T1000 (cell line): ENCODE measurements around the gene KCNMA1.
"Not testable (repeated sequence)": the region's sequence is repeated elsewhere in the genome, so short reads cannot be mapped to it uniquely, and the experiment has no call there.

ENCODE experiments used
- DNase-seq: peaks from one replicate; lab custom pipeline; 2025; ENCODE audit warnings: mixed read lengths; lab: John Stamatoyannopoulos, UW

Gene KCNMA1

DNA sequence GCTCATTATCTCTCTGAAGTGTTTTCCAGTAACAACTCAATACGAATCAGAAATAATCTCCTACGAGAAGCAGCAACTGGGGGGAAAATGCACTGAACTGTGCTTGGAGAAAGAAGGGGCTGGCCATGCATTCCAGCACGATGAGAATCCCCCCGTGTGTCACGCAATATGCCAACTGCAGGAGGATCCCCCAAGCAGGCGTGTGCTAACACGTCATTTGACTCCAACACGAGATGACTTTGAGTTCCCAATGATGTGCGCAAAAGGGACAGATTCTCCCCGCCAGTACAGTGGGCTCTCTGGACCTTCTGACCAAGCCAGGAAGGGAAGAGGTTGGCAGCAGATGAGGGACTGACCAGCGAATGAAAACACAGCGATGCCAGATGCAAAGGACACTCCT lies 105.5 kb downstream of the KCNMA1 start:
- DNase-seq = peak; percentile 86

DNA sequence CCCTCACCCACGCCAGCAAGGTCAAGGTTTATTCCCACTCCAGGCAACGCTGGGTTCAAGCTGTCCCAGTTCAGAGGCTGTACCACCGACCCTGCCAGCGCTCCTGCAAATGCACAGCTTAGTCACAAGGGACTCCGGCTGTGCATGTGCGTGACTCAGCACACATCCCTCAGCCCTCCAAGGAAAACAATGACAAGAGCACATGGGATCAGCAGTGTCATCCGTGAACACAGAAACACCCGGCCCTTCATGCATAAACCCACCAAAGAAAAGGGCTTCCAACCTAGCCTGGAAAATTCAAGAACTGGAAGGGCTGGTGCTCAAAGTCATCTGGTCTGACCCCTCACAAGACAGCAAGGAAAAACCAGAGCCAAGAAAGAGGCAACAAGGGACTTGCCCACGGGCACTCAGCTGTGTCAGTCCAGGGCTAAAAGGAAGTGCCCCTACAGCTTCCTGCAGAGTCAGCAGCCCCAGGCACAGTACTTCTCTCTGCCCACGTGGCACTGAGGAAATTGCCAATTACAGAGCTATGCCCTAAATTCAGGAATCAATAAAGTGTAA lies 106.1 kb downstream of the KCNMA1 start:
- DNase-seq = peak; percentile 68

DNA sequence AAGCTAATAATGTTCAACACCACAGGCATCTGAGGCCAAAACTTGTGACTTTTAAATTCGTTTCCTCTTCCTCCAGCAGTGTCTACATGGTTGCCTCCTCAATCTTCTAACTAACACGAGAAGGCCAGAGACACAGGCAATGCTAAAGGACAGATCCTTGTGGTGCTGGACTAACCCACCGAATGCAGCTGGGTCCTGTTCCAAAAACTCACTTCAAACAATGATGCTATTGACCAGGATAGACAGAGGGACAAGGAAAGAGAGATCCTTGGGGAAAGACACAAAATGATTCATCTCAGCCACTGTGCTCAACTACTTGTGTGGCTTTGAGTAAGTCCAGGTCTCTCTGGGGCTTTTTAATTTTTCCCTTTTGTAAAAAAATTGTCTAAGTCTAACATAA lies 107.6 kb downstream of the KCNMA1 start:
- DNase-seq = no peak

DNA sequence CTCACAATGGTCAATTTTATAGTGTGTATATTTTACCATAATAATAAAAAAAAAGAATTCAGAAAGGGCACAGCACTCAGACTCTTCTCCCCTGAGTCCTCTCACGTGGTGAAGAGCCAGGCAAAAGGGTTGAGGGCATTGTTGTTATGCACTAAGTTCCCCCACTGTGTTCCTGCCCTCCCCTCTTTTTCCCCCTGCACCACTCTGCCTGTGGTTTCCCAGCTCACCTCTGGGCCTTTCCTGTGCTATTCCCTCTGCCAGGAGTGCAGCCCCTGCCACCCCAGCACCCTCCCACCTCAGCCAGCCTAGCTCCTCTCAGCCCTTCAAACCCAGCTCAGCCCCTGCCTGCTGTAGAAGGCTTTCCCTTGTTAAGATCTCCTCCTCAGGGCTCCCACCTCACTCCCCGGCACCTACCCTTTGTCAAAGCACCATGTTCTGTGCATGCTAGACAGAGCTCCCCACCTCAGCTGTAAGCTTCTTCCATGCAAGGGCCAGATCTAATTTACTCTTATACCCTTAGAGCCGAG lies 108.5 kb downstream of the KCNMA1 start:
- DNase-seq = no peak

DNA sequence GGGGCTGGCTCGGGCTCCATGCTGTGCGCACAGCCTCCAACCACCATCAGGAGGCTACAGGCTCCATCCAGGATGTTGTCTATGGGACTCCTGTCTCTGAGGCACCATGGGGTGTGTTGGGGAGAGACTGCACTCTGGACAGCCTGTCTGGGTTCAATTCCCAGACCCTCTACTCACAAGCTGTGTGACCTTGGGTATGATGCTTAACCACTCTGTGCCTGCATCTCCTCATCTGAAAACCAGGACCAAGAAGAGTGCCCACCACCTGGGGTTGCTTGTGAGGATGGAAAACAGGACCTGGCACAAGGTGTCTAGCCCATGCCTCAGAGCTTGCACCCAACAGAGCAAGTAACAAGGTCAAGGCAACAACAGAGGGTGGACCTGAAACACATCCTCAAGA lies 109.8 kb downstream of the KCNMA1 start:
- DNase-seq = no peak

DNA sequence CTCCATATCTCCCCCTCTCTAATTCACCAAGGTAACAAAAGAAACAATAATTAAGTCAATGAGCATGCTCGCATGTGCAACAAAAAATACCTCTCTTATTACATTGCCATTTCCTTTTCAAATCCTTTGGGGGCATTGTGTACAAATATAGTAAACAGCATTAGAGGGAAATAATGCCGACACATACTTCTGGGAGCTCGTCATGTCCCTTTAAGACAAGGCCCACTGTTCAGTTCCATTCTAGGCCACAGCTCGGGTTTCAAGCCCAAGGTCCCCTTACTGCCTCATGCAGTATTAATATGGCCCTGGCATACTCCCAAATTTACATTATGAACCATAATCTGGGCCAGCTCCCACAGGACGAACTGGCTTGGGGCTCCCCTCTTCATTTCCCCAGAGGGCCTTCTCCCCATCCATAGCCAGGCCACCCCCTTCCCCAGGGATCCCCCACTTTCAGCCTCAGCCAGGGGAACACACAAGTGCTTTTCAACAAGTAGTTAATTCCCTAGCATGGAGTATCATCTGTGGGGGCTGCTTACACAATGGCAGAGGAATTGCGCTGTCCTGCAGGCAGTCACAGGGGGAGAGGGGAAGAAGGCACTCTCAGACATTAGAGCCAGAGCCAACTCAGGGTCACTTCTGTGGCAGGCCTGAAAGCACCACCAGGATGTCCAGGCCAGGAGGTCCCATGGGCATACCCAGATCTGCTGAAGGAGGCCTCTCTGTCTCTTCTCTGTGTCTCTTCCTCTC lies 110.6 kb downstream of the KCNMA1 start:
- DNase-seq = no peak

DNA sequence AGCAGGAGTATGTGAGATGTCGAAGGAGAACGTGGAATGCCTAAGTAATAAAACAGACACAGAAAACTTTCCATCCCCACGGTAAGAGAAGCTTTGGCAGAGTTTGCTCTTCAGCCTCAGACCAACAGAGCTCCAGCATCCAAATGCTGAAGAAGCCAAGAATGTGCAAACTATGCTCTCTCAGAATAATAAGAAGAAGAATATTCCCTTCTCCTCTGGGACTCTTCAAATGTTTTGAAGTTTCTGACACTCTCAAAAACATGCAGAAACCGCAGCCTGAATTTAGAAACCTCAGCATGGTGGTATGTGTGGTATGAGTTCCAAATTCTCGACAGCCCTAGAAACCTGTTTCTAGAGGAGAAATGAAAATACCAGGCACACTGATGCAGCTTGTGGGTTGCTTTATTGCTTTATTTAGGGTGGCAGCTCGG lies 113.3 kb downstream of the KCNMA1 start:
- DNase-seq = peak; percentile 34

DNA sequence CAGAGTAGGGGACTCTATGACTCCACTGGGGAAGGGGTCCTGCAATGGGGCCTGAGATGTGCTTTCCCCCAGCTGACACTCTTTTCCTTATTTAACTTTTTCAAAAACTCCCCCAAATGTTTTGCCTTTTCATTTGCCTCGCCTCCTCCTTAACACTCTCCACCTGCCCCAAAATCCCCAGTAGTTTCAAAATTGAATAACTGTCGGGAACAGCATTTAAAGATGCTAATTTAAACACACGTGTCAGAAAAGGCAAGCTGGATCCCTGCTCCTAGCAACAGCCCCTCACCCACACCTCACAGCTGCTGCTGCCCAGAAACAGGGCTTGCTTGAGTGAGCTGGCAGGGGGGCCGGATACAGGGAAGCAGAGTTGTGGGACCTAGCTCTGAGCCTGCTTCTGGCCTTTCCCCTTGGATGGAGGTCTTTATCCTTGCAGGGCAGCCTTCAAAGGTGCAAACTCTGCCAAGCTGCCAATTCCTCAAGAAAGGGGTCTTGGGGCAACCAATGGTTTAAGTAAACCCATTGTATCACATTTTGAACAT lies 115.3 kb downstream of the KCNMA1 start:
- no peak for DNase-seq

DNA sequence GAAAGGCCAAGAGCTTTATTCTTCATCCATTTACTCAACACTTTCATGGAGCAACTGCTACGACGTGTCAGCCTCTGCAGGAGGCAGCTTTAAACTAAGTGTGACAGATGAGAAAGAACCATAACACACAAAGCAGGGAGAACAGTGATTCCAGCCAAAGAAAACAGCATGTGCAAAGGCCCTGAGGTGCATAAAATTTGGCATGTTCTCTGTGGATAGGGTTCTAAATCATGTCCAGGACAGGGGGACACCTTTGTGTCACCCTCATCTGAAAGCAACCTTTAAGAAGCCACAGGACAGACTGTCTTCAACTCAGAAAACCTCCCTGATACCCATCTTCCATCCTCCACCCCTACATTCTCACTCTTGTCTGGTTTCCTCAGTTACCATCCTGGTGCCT lies 116.6 kb downstream of the KCNMA1 start:
- DNase-seq = no peak

DNA sequence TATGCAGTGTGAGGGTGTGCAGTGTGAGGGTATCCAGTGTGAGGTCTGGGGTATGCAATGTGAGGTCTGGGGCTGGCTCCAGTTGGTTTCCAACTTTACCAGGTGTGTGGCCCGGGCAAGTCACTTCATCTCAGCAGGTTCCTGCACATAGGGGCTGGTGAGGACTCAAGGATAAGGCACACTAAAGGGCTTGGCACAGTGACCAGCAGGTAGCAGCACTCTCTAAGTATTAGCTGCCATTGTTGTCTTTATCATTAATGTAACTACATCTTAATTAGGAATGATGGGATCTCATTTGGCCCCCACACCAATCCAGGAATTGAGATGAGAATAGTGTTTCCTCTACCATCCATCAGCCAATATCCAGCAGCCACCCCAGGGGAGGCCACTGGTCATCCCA lies 117.3 kb downstream of the KCNMA1 start:
- DNase-seq = no peak

DNA sequence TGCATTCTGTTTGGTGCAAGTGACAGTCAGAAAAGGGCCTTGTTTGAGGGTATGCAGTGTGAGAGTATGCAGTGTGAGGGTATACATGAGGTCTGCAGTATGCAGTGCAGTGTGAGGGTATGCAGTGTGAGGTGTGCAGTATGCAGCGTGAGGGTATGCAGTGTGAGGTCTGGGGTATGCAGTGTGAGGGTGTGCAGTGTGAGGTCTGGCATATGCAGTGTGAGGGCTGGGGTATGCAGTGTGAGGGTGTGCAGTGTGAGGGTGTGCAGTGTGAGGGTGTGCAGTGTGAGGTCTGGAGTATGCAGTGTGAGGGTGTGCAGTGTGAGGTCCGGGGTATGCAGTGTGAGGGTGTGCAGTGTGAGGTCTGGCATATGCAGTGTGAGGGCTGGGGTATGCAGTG lies 117.8 kb downstream of the KCNMA1 start:
- DNase-seq = not testable (repeated sequence)

DNA sequence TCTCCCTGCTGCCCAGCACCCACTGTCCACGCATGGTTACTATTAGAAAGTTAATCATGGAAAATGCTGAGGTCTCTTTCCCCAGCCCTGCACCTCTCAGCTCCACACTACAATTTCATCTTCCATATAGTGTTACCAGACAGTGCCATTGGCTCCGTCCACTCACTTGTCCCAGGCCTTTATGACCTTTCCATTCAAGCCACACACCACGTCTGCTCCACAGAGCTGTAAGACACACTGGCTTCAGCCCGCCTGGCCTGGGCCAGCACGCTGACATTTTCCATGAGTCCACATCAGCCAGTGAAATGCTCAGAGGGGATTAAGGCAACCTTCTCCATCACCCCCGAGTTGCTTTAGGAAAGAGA lies 118.7 kb downstream of the KCNMA1 start:
- no peak for DNase-seq

DNA sequence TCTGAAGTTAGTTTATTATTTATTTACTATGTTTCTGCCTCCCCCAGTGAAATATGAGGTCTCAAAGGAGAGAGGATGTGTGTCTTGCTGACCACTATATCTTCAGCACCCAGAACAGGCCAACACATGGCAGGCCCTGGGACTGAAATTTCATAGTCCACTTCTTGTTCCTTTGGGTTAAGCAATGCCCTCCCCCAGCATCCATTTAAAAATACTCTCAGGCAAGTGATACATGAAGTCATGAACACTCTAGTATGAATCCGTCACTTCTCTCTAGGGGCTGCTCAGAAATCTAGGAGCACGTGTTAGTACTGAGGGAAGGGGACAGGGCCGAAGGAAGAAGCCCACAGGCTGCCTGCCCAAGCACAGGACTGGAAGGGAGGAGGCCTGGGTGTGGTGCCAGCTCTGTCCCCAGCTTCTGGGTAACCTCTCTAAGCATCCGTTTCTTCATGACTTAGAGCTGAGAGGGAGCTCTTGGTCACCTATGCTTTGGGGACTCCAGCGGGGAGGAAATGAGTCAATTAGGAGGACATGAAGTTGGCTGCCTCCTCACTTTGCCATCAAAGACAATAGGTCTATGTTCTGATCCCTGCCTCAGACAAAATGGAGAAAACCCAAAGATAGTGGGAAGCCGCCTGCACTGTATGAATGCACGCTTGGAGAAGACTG lies 119.2 kb downstream of the KCNMA1 start:
- no peak for DNase-seq

DNA sequence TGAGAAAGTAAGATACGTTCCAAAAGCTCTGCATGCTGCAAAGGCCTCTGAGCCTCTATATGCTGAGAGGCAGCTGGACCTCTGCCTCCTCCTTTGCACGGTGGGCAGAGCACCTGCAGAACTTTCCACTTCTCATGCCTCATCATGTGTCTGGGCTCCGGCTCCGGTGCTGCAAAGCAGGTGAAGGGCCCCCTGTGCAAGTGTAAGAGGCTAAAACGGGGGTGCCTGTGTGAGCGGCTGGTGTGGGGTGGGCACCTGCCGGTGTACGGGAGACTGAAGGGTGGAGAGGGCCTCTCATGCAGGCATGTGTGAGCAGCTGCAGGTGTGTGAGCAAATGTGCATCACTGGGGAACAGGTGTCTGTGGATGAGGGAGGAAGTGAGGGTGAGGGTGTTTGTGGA lies 121.0 kb downstream of the KCNMA1 start:
- DNase-seq = no peak

DNA sequence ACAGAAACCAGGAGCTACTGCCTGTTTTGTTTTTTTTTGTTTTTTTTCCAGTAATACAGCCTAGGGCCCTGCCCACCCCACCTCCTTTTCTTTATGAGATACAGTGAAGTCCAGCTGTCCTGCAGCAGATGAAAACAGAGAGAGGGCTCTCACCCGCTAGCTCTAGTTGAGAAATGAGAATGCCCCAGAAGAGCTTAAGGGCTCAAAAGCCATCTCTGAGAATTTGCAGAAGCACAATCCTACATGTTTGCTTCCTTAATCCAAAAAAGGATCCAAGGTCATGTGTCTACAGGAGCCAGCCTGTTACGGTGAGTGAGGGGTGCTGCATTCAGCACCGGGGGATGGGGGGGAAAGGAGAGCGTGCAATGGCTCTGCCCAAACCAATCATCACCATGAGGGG lies 122.7 kb downstream of the KCNMA1 start:
- no peak for DNase-seq

DNA sequence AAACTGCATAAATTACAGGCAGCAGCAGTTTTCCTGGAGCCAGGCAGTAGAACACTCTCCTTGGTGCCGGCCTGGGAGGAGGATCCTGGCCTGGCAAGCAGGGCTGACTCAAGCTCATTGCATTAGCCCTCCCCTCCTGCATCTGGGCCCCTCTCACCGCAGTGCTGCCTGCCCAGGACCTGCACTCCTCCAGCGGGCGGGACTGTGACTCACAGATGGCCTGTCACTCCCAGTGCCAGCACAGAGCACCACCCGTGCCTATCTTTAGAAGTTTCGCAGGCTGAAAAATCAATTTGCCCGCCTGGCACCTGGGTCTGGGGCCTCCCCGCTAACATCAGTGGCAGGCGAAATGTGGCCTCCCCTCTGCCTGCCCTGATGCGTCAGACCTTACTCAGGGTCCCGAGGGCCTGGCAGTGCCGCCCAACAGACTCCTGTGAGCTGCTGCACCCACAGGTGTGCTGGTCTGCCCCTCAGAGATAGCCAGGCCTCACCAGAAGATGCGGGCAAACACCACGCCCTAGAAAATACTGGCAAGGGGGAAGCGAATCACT lies 123.8 kb downstream of the KCNMA1 start:
- DNase-seq = peak; percentile 90

DNA sequence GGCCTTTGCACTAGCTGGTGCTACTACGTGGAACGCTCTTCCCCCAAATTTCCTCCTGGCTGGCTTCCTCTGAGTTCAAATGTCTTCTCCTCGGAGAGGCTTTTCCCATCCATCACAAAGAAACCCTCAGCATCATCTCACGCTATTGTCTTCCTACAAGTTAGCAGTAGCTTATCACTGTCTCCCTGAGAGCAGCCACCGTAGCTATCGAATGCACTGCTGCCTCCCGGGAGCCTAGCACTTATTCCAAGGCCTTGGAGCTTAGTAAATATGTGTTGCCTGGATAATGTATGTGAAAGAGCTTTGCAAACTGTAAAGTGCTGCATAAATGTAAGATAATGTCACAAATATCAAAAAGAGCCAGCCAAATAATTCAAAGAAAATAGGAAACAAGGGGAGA lies 124.4 kb downstream of the KCNMA1 start:
- DNase-seq = no peak

DNA sequence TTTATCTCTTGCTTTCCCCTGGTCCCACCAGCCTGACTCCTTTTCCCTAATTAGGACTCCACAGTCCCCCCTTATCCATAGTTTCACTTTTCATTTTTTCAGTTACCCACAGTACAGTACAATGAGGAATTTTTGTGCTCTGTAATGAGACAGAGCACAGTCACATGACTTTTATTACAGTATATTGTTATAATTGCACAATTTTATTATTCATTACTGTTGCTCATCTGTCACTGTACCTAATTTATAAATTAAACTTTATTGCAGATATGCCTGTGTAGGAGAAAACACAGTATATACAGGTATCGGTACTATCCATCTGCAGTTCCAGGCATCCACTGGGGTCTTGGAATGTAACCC lies 125.4 kb downstream of the KCNMA1 start:
- DNase-seq = no peak

DNA sequence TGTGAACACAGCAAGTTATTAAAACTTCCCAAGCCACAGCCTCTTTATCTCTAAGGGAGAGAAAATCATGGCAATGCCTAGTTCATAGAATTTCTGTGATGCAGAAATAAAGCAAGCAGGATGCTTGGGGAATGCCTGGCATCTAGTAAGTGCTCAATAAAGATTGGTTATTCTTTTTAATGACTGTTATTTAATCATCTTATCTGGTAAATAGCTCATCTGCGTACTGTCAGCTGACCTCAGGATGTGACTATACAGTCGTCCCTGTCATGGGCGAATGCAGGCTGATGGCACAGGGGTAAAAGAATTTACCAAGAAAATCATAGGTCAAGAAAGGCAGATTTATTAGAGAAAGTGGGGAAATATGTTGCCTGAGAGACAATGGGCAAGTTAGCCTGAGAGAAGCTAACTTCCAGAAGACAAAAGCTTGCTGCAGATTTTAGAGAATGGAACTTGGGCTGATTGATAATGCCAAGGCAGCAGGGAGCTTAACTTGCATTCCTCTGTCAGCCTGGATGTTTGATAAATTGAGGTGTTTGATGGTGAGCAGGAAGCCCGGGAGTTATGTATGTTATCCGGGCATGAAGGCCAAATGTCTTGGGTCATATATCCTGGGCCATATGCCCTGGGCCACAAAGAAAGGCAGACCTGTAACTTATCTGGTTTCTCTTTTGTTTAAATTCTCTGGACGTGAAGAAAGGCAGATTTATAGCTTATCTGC lies 126.0 kb downstream of the KCNMA1 start:
- DNase-seq = no peak

DNA sequence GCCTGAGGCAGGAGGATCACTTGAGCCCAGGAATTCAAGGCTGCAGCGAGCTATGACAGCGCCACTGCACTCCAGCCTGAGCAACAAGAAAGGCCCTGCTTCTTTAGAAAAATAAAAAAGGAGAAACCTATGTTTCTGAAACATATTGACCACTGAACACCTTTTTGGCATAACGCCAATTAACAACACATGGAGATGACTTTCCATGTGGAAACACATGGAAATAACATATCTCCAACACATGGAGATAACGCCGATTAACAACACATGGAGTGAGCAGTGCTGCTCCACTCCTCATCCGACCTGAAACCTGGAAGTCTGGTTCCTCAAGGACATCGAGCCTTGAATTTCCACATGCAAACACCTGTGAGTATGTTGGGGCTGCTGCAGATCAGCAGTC lies 126.9 kb downstream of the KCNMA1 start:
- no peak for DNase-seq

DNA sequence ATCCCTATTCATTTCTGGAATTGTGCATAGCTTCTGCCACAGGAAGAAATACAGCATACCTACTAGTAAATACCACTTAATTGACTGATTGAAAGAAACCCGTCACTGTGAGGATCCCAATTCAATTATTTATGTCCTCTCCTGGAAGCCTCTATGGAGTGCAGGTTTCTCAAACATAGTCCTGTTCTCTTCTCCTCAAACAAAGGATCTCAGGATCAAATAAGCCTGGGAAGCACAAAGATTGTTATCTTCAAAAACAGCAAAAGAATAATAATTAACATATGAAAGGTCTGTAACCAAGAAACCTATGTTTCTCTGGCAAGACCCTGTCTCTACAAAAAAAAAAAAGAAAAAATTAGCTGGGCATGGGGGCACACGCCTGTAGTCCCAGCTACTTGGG lies 127.3 kb downstream of the KCNMA1 start:
- DNase-seq = no peak

DNA sequence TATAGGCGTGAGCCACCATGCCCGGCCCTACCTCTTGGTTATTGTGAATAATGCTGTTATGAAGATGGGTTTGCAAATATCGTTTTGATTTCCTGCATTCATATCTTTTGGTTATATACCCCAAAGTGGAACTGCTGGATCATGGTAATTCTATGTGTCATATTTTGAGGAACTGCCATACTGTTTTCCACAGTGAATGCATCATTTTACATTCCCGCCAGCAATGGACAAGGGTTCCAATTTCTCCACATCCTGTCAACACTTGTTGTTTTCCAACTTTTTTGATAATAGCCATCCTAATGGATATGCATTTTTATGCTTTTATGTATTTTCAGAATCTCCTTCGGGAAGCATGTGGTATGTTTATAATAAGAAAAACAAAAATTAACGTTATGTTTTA lies 128.2 kb downstream of the KCNMA1 start:
- DNase-seq = no peak
